Activated T-helper 2 cell treated with anti-CD3 and anti-CD28 coated beads, Interferon-gamma antibody, Interleukin-2, Interleukin-4, amounts not matched to agents 10 μg/mL and 5 μg/mL and 100 μg/mL, durations not matched to agents 14 hours and 24 hours and 36 hours (primary cell): ENCODE measurements around the gene BCL6. TPM values are rescaled to one million over a fixed set of nuclear protein-coding genes. Genes with fewer than 3 reads are reported as not detected.

Experiments
- DNase-seq: peaks from one replicate; pipeline ENCODE4 v3.0.0; 2021; ENCODE audit warnings: low spot score
- H3K27ac Mint-ChIP-seq: one replicate; pipeline ENCODE4 v1.8.0; 2021; ENCODE audit warnings: mixed read lengths
- H3K27me3 Mint-ChIP-seq: one replicate; pipeline ENCODE4 v1.8.0; 2021; ENCODE audit warnings: low read depth, mixed read lengths
- H3K36me3 Mint-ChIP-seq: one replicate; pipeline ENCODE4 v1.8.0; 2021; ENCODE audit warnings: low read depth, mixed read lengths
- H3K4me1 Mint-ChIP-seq: one replicate; pipeline ENCODE4 v1.8.0; 2021; ENCODE audit warnings: low read depth, mixed read lengths
- H3K4me3 Mint-ChIP-seq: one replicate; pipeline ENCODE4 v1.8.0; 2021; ENCODE audit warnings: low read depth, mild to moderate bottlenecking, moderate library complexity, mixed read lengths
- H3K9me3 Mint-ChIP-seq: one replicate; pipeline ENCODE4 v1.8.0; 2021; ENCODE audit warnings: mixed read lengths
- intact Hi-C: fragments of 100-400 bp; cut with micrococcal nuclease; formaldehyde crosslinking; loops from one replicate; pipeline ENCODE4 v1.15.1; 2023
- total RNA-seq: library from RNA; stranded (reverse); gene quantifications from 2 replicates; pipeline ENCODE4 v1.2.3, GENCODE V29; 2022

BCL6 gene
- total RNA-seq, 1 donor from 2014 or later, result 12.0 TPM

DNA sequence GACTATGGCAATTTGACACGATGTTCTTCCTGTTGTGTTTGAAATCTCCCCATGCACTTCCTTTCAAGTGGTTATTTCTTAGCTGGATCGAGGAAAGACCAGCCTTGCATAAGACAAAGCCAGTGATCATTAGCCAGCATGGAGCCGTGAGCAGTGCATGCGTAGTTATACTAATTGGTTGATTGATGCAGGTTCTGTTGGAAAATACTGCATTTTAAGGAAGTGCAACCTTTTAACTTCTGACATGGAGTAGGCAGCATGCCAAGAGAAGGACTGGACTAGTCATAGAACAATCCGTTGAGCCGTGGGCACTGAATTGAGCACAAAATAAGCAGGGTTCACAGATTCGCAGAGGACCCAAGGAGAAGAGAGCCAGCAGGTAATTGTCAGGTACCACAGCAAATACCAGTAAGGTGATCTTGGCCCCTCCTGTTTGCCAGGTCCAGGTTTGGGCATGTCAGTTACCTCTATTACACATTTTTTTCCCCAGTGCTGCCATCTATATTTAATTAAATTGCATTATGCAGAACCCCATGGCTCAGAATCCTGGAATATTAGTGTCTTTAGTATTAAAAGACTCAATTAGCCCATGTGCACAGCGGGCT, 29.0 kb upstream of the BCL6 start:
- no peaks in the 10 kb centered on the region for H3K9me3 Mint-ChIP-seq
- H3K4me3 Mint-ChIP-seq, result no peak overlapping the region
- H3K27ac Mint-ChIP-seq, result no peak overlapping the region
- H3K27me3 Mint-ChIP-seq, result no peaks in the 10 kb centered on the region
- peaks cover 15% of the 10 kb centered on the region for H3K36me3 Mint-ChIP-seq
- DNase-seq, result no peak
- peaks cover 49% of the 10 kb centered on the region for H3K4me1 Mint-ChIP-seq
- intact Hi-C loops, result no loop called here

DNA sequence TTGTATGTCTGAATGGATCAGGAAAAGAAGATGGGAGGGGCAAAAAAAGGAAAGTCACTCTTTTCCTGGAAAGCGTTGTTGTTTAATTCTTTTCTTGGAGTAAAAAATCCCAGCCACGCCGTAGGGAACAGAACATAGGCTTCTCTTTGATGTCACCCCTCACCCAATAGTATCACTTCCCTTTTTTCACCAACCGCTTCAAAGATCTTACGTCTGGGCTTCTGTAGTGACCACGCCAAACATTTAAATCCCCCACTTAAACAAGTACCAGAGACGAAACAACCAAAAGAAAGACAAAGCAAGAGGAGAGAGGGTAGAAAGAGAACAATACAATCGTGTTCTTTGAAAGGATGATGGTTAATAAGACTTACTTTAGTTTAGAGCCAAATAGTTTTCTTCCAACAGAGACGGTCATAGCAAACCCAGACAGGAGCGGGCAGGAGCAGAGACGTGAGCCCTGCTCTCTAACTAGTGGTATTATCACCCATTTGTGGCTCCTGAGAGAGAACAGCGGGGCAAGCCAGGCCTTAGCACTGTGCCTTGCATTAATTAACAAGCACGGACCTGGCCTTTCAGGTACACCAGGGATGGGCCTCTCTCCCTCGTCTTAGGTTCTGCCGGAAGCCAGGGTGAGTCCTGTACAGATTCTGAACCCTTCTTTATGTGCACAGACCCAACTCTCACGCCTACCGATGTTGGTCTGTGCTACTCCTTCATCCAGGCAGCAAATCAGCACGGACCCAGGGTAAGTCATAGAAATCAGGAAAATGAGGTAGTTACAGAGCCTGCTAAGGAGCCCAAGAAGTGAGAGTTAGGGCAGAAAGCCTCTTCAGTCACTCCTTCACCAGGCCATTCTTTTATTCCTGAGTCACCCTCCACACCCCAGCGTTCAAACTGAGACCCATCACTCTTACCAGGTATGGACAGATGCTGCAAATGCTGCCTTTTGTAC, 28.2 kb upstream of the BCL6 start:
- DNase-seq, result no peak
- Mint-ChIP-seq H3K4me3 (no peak overlapping the region), H3K9me3 (no peaks in the 10 kb centered on the region), H3K27ac (no peak overlapping the region), H3K36me3 (peaks cover 15% of the 10 kb centered on the region), H3K27me3 (no peaks in the 10 kb centered on the region), H3K4me1 (peaks cover 50% of the 10 kb centered on the region)
- intact Hi-C loops, result no loop called here

DNA sequence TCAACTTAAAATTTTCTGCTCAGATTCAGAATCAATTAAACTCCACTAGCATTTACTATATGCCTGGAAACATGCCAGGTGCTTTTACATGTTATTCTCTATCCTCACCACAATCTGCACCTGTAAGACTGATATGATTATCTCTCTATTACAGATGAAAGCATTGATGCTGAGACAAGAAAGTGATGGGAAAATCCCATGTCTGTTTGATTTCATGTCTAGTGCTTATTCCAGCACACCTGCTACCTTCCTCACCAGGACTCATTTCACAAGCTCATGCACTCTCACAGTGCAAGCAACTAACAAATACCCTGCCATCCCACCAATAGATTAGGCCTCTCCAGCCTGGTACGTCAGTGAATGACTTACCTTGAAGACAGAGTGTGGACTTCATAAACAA, 25.0 kb upstream of the BCL6 start:
- Mint-ChIP-seq H3K9me3 (peaks cover 3% of the 10 kb centered on the region), H3K4me3 (no peak overlapping the region), H3K27me3 (no peaks in the 10 kb centered on the region), H3K36me3 (peaks cover 9% of the 10 kb centered on the region), H3K27ac (no peak overlapping the region), H3K4me1 (peaks cover 39% of the 10 kb centered on the region)
- no peak for DNase-seq
- intact Hi-C loops, result no loop called here

GRCh38 chr3:187769771-187770170, 24.5 kb upstream of the BCL6 start:
- Mint-ChIP-seq H3K4me1 (peaks cover 39% of the 10 kb centered on the region), H3K4me3 (no peak overlapping the region), H3K36me3 (peaks cover 6% of the 10 kb centered on the region), H3K27ac (no peak overlapping the region), H3K27me3 (no peaks in the 10 kb centered on the region), H3K9me3 (peaks cover 3% of the 10 kb centered on the region)
- intact Hi-C loops, result no loop called here
- DNase-seq, result no peak

GRCh38 chr3:187767266-187768012, 22.2 kb upstream of the BCL6 start:
- no peak overlapping the region for H3K27ac Mint-ChIP-seq

GRCh38 chr3:187765342-187765741, 20.1 kb upstream of the BCL6 start:
- Mint-ChIP-seq H3K9me3 (peaks cover 7% of the 10 kb centered on the region), H3K4me1 (peaks cover 25% of the 10 kb centered on the region), H3K27me3 (peaks cover 4% of the 10 kb centered on the region), H3K4me3 (no peak overlapping the region), H3K27ac (no peak overlapping the region), H3K36me3 (peaks cover 4% of the 10 kb centered on the region)
- no peak for DNase-seq
- intact Hi-C loops, result no loop called here

More at GRCh38 chr3:187767266-187768012, 22.2 kb upstream of the BCL6 start:
- Mint-ChIP-seq H3K9me3 (peaks cover 3% of the 10 kb centered on the region), H3K27me3 (no peaks in the 10 kb centered on the region), H3K4me3 (no peak overlapping the region), H3K4me1 (peaks cover 32% of the 10 kb centered on the region), H3K36me3 (no peaks in the 10 kb centered on the region)
- DNase-seq, result no peak
- intact Hi-C loops, result no loop called here

- Mint-ChIP-seq H3K27ac (no peak overlapping the region), H3K36me3 (peaks cover 4% of the 10 kb centered on the region), H3K4me3 (no peak overlapping the region), H3K4me1 (peaks cover 12% of the 10 kb centered on the region), H3K9me3 (peaks cover 7% of the 10 kb centered on the region), H3K27me3 (peaks cover 4% of the 10 kb centered on the region)
- intact Hi-C loops, result no loop called here
- no peak for DNase-seq
Observed at GRCh38 chr3:187763850-187764648, 18.8 kb upstream of the BCL6 start.

DNA sequence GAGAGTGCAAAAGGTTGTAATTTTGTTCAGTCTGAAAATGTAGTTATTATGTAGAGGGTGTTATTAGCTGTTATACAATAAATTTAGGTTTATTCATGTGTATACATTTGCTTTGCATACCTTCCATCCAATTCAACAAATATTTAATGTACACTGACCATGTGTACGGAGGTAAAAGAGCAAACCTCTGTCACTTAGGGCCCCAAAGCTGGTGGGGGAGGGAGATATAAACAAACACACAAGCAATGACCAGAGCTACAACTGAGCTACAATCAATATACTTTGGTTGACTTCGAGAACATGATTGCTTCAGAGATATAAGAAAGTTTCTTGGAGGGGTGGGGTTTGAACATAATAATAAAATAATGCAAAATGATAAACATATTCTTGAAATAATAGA, 17.5 kb upstream of the BCL6 start:
- Mint-ChIP-seq H3K4me1 (peaks cover 7% of the 10 kb centered on the region), H3K27me3 (peaks cover 4% of the 10 kb centered on the region), H3K9me3 (peaks cover 11% of the 10 kb centered on the region), H3K27ac (no peak overlapping the region), H3K36me3 (peaks cover 4% of the 10 kb centered on the region), H3K4me3 (no peak overlapping the region)
- no peak for DNase-seq
- intact Hi-C loops, result no loop called here

- H3K36me3 Mint-ChIP-seq, result peaks cover 7% of the 10 kb centered on the region
- intact Hi-C loops, result no loop called here
- peaks cover 4% of the 10 kb centered on the region for H3K27me3 Mint-ChIP-seq
- no peak overlapping the region for H3K27ac Mint-ChIP-seq
- H3K4me1 Mint-ChIP-seq, result peaks cover 10% of the 10 kb centered on the region
- peaks cover 11% of the 10 kb centered on the region for H3K9me3 Mint-ChIP-seq
- H3K4me3 Mint-ChIP-seq, result no peak overlapping the region
- DNase-seq, result no peak
Observed at GRCh38 chr3:187759601-187760000, 14.3 kb upstream of the BCL6 start.

- H3K4me3 Mint-ChIP-seq, result no peak overlapping the region
- peaks cover 4% of the 10 kb centered on the region for H3K27me3 Mint-ChIP-seq
- H3K4me1 Mint-ChIP-seq, result peaks cover 12% of the 10 kb centered on the region
- H3K9me3 Mint-ChIP-seq, result peaks cover 11% of the 10 kb centered on the region
- peaks cover 7% of the 10 kb centered on the region for H3K36me3 Mint-ChIP-seq
- no peak for DNase-seq
- H3K27ac Mint-ChIP-seq, result no peak overlapping the region
- intact Hi-C loops, result no loop called here
Observed at GRCh38 chr3:187758318-187758955, 13.2 kb upstream of the BCL6 start.

GRCh38 chr3:187753516-187753915, 8.2 kb upstream of the BCL6 start:
- H3K4me1 Mint-ChIP-seq, result peaks cover 46% of the 10 kb centered on the region
- intact Hi-C loops, result no loop called here
- H3K27me3 Mint-ChIP-seq, result no peaks in the 10 kb centered on the region
- peaks cover 6% of the 10 kb centered on the region for H3K36me3 Mint-ChIP-seq
- H3K9me3 Mint-ChIP-seq, result peaks cover 10% of the 10 kb centered on the region
- H3K27ac Mint-ChIP-seq, result no peak overlapping the region
- no peak overlapping the region for H3K4me3 Mint-ChIP-seq
- no peak for DNase-seq
